H4 (cell line): ENCODE data around the gene MTERF1. TPM values are rescaled to one million over a fixed set of nuclear protein-coding genes. Genes with fewer than 3 reads are reported as not detected.
"Not testable (repeated sequence)": the region's sequence is repeated elsewhere in the genome, so short reads cannot be mapped to it uniquely, and the experiment has no call there.

Source experiments
- DNase-seq: peaks from one replicate; pipeline ENCODE4 v3.0.0-alpha.2; 2015; ENCODE audit warnings: low spot score
- total RNA-seq: library from RNA; depleted of rRNA; stranded (reverse); fragments of >200 nt; shearing (Covaris generic); gene quantifications from 2 replicates; pipeline ENCODE4 v1.2.3, GENCODE V29; 2014; rRNA removed

Gene MTERF1
- 15.4 and 18.5 TPM in 2 replicates for total RNA-seq

GRCh38 chr7:91880413-91881241 is at the start of gene MTERF1:
MTERF1 (minus strand) TSS chr7:91880702; CDS start chr7:91880083, 619 bp downstream.
- peak; percentile 94 for DNase-seq

GRCh38 chr7:91929463-91929862 is 49.0 kb upstream of the MTERF1 start:
- DNase-seq: no peak

DNA sequence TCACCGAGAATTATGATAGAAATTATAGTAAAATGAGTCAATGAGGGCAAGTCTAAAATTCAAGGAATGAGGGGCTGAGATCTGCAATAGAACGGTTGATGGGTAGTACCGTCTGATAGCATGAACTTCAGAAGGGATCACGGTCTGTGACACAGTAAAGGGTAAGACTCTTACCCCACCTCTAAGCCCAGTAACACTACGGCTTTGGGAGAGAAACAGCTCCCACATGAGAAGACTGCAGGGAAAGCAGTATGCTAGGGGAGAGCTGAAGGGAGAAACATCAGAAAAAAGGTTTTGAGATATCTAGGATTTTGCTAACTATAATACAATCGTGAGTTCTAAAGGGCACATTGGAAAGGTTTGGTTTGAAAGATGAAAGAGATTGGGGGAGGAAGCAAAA is 47.4 kb upstream of the MTERF1 start:
- DNase-seq: no peak

DNA sequence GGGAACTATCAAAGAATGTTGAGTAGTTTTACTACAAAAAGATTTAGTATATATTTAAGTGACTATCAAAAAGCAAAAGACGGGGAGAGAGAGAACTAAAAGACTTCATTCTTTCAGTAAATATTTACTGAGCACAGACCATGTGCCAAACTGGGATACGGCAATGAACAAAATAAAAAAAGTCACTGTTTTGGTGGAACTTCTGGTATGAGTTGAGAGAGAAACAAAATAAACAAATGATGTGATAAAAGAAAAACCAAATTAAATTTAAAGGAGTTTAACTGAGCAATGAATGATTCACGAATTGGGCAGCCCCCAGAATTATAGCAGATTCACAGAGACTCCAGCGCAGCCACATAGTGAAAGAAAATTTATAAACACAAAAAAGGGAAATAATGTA is 42.4 kb upstream of the MTERF1 start:
- DNase-seq: no peak

DNA sequence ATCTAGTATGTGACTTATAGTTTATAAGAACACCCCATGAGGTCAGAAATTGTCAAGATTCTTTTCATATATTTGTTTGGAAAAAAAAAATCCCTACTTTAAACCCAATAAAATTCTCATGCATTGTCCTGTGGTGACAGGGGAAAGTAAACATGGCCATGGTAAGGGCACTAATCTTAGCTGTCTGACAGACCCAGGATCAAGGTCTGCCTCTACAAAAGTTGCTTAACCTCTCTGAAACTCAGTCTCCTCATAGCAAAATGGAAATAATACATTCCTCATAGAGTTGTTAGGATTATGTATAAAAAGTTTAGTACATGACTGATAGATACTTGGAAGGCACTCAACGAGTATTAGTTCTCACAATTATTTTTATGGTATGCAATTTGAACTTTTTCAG is 37.9 kb upstream of the MTERF1 start:
- no peak for DNase-seq

DNA sequence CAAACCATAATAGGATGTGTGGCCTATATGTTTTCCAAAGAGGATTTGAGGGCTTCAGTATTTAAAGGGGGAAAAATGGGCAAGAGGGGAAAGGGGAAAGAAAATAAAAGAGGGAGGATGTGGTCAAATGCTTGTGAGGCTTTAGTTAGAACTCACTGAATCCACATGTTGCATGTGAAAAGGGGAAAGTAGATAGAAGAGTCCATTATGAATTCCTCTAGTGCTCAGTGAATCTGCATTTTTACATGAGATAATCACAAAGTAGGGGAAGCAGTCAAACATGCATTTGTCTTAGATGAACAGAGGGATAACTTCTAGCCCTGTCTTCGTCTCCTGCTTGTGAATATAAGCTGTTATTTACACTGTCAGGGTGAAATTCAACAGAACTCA is 35.5 kb upstream of the MTERF1 start:
- DNase-seq: no peak

GRCh38 chr7:91915401-91916050 is 35.0 kb upstream of the MTERF1 start:
- DNase-seq: no peak

DNA sequence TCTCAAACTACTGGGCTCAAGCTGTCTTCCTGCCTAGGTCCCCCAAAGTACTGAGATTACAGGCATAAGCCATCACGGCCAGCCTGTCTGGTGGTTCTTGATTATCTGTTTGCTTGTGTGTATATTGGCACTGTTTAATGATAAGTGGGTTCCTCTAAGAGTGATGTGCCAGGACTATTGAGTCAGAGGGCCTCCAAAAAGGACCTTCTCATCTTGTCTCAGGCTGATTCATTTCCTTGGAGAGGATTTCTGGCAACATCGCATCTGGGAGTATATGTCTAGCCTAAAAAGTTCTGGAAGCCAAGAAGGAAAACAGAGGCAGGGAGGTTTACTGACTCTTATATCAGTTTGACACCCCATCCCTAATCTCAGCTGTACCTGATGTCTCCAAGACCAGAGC is 33.1 kb upstream of the MTERF1 start:
- no peak for DNase-seq

DNA sequence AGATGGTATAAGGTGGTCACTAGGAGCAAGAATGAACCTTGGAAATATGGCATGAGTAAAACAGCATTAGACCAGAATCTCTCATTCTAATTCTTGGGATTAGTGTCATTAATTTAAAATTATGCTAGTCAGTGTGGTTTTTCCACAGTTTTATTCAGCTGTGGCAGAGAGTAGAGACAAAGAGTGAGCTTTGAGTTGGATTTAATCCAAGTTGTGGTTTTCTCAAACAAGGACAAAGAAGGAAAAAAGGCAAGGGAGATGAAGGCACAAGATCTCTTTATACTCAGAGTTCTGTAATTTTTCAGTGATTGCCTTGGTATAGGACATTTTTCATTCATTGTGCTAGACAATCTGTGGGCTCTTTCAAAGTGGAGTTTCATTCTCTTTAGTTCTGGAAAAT is 32.0 kb upstream of the MTERF1 start:
- DNase-seq: no peak

- no peak for DNase-seq
Measured at GRCh38 chr7:91911121-91911520, 30.6 kb upstream of the MTERF1 start.

DNA sequence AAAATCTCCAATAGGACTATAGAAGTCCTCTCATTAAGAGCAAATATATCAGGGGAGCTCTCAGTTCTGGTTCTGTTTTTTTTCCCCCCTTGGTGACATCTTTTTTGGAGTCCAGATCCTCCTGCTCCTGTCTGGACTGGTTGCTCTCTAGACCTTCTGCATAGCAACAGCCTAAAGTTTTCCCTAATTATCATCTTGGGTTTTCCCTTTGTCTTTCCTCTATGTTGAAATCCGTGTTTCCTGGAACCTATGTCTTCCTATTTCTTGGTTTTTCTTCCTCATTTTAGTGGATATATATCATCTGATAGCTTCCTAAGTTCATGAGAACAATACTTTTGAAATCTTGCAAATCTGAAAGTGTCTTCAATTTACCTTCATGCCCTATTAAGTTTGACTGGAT is 29.7 kb upstream of the MTERF1 start:
- DNase-seq: no peak

DNA sequence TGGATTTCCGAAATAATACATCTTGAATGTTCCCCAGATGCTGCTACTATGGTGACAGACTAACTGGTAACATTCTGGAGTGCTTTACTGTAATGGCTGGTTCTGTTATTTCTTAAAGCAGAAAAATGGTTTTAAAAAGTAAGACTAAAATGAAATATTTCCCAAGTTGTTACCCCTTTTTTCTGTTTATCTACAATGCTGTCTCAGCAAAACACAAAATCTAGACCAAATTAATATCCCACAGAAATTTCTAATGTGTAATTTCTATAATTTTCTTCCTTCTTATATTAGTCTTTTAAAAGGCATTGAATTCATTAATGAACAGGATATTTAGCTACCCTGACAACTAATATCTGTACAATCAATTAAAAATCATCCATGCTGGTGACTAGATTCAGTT is 19.1 kb upstream of the MTERF1 start:
- DNase-seq: no peak

DNA sequence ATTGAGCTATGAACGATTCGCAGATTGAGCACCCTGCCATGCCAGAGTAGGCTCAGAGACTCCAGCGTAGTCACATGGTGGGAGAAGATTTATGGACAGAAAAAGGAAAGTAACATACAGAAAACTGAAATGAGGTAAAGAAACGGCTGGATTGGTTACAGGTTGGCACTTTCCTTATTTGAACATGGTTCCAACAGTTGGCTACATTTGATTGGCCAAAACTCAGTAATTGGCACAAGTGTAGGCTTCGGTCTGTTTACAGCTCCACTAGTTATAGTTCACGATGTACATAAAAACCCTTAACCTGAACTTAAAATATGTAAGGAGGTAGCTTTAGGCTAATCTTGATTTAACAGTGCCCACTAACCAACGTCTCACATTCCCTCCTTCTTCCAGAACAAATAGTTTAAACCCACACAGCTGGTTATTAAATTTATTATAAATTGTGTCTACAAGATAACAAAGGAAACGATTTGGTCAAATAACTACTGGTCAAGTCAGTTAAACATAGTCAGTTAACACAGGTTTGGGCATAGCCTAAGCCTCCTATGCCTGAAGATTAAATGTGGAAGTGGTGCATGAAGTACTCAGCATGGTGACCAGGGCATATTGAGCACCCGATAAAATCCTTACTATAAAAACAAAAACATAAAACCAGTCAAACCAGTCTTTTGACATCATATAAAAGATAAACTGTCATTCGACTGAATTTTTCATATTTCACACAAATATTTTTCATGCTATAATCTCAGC is 17.9 kb upstream of the MTERF1 start:
- DNase-seq: no peak

DNA sequence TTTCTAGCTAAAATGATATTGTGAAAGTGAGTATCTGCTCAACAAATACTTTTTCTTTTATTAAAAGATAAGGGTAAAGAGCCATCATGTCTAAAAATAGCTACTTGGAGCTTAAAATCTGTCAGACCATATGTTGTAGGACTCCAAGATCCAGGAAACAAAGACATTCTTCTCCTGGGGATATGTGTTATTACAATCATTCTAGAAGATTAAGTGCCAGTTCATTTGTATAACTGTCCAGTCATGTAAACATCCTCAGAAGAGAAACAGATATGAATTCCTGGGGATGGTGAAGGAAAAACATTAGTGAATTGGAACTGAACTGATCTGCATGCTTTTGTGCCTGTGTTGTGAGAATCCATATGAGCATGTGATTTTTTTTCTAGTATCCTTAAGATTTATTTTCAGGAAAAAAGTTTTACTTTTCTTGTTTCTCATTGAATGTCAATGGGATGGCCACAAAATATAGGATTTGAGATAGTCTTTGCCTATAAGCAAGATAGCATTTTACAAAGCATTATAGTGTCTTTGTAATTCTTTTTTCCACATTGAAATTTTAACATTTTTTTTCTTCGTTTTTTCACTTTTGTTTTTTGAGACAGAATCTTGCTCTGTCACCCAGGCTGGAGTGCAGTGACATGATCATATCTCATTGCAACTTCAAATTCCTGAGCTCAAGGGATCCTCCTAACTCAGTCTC is 14.4 kb upstream of the MTERF1 start:
- DNase-seq: no peak

GRCh38 chr7:91893699-91894098 is 13.2 kb upstream of the MTERF1 start:
- not testable (repeated sequence) for DNase-seq

DNA sequence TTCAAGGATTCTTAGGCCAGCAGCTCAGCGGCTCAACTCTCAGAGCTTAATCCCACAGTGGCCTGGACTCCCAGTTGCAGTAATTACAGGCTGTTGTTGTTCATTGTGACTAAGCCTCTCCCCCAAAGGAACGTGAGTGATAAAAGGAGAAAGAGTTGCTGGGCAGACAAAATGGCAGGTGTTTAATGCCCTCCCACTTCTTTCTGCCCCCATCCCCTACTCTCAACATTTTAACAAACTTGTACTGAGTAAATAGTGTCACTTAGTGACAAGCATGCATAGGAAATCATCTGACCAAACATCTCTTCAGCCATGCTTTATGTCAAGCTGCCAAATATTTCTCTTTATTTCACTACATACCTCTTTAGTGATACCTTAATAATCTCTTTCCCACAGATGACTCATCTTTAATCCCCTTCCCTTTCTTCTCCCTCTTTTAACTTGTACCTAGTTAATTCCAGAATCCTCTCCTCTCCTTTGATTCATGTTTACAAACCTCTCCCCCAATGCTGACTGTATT is 12.4 kb upstream of the MTERF1 start:
- DNase-seq: peak; percentile 53

DNA sequence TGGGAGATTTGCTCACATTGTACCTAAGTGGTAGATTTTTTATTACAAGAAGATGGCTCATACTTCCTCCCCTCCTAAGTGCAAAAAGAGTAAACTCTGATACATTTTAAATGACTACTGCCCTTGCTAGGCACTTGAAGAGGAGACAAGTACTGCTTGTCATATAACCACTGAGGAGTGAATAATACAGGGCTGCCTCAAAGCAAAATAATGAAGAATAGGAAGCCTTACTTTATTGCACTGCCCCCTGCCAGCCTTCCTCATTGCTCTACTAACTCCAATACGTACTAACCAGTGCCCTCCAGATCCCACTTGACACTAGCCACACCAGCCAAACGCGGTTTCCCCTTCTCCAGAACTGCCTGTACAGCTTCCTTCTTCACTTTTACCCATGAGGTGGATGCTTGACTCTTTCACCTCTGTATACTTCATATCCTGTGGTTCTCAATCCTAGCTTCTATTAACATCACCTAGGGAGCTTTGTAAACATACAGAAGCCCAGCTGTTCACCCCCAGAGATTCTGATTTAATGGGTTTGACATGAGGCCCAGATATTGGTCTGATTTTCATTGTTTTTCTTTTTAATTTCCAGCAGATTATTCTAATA is 11.7 kb upstream of the MTERF1 start:
- DNase-seq: no peak

DNA sequence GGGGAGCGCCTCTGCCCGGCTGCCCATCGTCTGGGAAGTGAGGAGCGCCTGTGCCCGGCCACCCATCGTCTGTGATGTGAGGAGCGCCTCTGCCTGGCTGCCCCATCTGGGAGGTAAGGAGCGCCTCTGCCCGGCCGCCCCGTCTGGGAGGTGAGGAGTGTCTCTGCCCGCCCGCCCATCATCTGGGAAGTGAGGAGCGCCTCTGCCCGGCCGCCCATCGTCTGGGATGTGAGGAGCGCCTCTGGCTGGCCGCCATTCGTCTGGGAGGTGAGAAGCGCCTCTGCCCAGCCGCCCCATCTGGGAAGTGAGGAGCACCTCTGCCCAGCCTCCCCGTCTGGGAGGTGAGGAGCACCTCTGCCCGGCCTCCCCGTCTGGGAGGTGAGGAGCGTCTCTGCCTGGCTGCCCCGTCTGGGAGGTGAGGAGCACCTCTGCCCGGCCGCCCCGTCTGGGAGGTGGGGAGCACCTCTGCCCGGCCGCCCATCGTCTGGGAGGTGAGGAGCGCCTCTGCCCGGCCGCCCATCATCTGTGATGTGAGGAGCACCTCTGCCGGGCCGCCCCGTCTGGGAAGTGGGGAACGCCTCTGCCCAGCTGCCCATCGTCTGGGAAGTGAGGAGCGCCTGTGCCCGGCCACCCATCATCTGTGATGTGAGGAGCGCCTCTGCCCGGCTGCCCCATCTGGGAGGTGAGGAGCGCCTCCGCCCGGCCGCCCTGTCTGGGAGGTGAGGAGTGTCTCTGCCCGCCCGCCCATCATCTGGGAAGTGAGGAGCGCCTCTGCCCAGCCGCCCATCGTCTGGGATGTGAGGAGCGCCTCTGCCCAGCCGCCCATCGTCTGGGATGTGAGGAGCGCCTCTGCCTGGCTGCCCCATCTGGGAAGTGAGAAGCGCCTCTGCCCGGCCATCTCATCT is 8.0 kb upstream of the MTERF1 start:
- not testable (repeated sequence) for DNase-seq

GRCh38 chr7:91887336-91888213 is 7.1 kb upstream of the MTERF1 start:
- not testable (repeated sequence) for DNase-seq
